GM12878 (cell line): ENCODE results near the gene LAMP1.
"Not testable (repeated sequence)": the region's sequence is repeated elsewhere in the genome, so short reads cannot be mapped to it uniquely, and the experiment has no call there.

Source experiments
- CHD2 ChIP-seq: IDR thresholded peaks from 2 replicates; pipeline ENCODE4 v1.6.1; 2011; ENCODE audit warnings: low read depth, low read length, improper control_type of control experiment, borderline replicate concordance
- CTCF ChIP-seq, 3 experiments: IDR thresholded peaks in 2 of 3; conservative IDR thresholded peaks in 1 of 3; 2 replicates each; pipeline ENCODE4 v1.5.1; 2011; ENCODE audit warnings: low read depth in 3 of 3, low read length in 3 of 3, mild to moderate bottlenecking in 3 of 3, control low read depth in 2 of 3, moderate library complexity in 2 of 3, inconsistent platforms in 1 of 3, mixed read lengths in 1 of 3; ENCODE audit not compliant: control insufficient read depth in 2 of 3, insufficient read depth in 1 of 3; ENCODE audit errors: extremely low read depth in 1 of 3
- E2F8 ChIP-seq: fragments of 450-650 bp; IDR thresholded peaks from 2 replicates; pipeline ENCODE4 v1.6.1; 2018; ENCODE audit warnings: mild to moderate bottlenecking, low read depth, moderate library complexity; ENCODE audit not compliant: partially characterized antibody
- EP300 ChIP-seq, 2 experiments: fragments of 150-350 bp in 1 of 2; IDR thresholded peaks; 2 replicates each; pipeline ENCODE4 v1.6.1; 2011 to 2012; ENCODE audit warnings: low read depth in 2 of 2, low read length in 2 of 2, borderline replicate concordance in 1 of 2, improper control_type of control experiment in 1 of 2, inconsistent platforms in 1 of 2; ENCODE audit not compliant: control insufficient read depth in 1 of 2
- POLR2A ChIP-seq: IDR thresholded peaks from 2 replicates; pipeline ENCODE4 v1.6.1; 2011; ENCODE audit warnings: low read depth, mild to moderate bottlenecking, low read length
- SMC3 ChIP-seq: IDR thresholded peaks from 2 replicates; pipeline ENCODE4 v1.6.1; 2011; ENCODE audit warnings: low read length, improper control_type of control experiment, borderline replicate concordance

- TF ChIP-seq CTCF (IDR thresholded peaks at IDR 0.05 in 2 of 3, conservative IDR thresholded peaks at IDR 0.05 in 1 of 3; ENCODE audit: control insufficient read depth in 2 of 3, extremely low read depth in 1 of 3, insufficient read depth in 1 of 3, low read depth in 3 of 3, low read length in 3 of 3); E2F8; EP300 (IDR thresholded peaks at IDR 0.05; ENCODE audit: borderline replicate concordance in 1 of 2, control insufficient read depth in 1 of 2, low read depth in 2 of 2, low read length in 2 of 2); SMC3; CHD2; POLR2A: not testable (repeated sequence)
These were observed 74.7 kb downstream of the LAMP1 start for GRCh38 chr13:113371701-113372100.
